ENCODE data around the gene PRKN. TPM values are rescaled to one million over a fixed set of nuclear protein-coding genes. Genes with fewer than 3 reads are reported as not detected.
A peak's percentile ranks its signal among the peaks of the same experiment; 100 is the strongest.

The PRKN gene
- total RNA-seq, 2 donors from 2014 or later: 3.3 to 4.8 TPM

DNA sequence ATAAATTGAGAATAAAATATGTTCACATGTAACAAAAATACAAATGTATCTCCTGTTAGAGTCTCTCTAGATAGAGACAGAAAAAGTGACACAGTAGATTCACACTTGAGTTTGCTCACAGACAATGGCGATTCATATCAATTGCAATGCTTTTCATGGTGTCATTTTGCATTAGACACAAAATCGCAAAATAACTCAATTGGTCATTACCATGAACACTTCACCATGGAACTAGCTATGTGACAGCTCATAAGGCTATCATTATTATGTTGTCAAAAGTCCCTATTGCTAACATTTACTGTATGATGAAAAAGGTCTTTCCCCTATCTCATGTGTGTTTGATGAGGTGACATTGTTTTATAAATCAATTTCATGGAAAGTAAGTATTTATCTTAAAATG lies 1204.2 kb downstream of the PRKN start:
- Histone ChIP-seq H3K36me3 (ENCODE audit: control insufficient read depth, insufficient read depth, low read length) (no peaks in the 10 kb centered on the region), H3K9ac (ENCODE audit: extremely low read depth, low read length, poor library complexity, severe bottlenecking) (no peak overlapping the region), H3K27me3 (ENCODE audit: control insufficient read depth, insufficient read depth, low read length, poor library complexity, severe bottlenecking) (no peaks in the 10 kb centered on the region), H3K27ac (ENCODE audit: low read depth, low read length) (no peak overlapping the region), H3K9me3 (ENCODE audit: control insufficient read depth, low read length) (no peaks in the 10 kb centered on the region), H3K4me3 (ENCODE audit: low read length) (no peak overlapping the region), H3K4me1 (ENCODE audit: control insufficient read depth, insufficient read depth, low read length) (no peaks in the 10 kb centered on the region)
- Mint-ChIP-seq H3K36me3 (ENCODE audit: low read depth) (no peaks in the 10 kb centered on the region), H3K9me3 (peaks cover 3% of the 10 kb centered on the region), H3K4me1 (peaks cover under 1% of the 10 kb centered on the region), H3K27me3 (ENCODE audit: insufficient read depth) (no peaks in the 10 kb centered on the region), H3K4me3 (no peak overlapping the region), H3K27ac (no peak overlapping the region)
- WGBS, 2 experiments (ENCODE audit: insufficient coverage in 1 of 2, insufficient read length in 1 of 2): 87 to 96% methylated on average over 2 of the region's 2 CpGs
- TF ChIP-seq, protein P1, sequence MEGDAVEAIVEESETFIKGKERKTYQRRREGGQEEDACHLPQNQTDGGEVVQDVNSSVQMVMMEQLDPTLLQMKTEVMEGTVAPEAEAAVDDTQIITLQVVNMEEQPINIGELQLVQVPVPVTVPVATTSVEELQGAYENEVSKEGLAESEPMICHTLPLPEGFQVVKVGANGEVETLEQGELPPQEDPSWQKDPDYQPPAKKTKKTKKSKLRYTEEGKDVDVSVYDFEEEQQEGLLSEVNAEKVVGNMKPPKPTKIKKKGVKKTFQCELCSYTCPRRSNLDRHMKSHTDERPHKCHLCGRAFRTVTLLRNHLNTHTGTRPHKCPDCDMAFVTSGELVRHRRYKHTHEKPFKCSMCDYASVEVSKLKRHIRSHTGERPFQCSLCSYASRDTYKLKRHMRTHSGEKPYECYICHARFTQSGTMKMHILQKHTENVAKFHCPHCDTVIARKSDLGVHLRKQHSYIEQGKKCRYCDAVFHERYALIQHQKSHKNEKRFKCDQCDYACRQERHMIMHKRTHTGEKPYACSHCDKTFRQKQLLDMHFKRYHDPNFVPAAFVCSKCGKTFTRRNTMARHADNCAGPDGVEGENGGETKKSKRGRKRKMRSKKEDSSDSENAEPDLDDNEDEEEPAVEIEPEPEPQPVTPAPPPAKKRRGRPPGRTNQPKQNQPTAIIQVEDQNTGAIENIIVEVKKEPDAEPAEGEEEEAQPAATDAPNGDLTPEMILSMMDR (conservative IDR thresholded peaks at IDR 0.05): no peak
- no peak for DNase-seq

DNA sequence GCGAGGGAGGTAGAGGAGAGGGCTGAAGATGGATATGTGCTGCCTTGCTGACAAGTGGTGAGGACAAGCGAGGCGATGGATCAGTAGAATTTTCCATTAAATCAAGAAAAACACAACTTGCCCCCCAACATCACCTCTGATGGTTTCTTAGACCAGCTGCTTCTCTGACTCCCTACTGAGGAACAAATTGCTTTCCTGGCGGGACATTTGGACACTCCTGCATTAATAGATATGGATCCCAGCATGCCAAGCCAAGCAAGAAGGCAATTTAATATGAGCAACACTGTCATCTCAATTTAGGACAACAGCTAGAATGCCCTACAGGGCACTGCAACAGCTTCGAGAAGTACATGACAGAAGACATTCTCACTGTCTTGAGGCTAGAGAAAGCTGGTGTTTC lies 1205.3 kb downstream of the PRKN start:
- H3K9me3 ChIP-seq (ENCODE audit: control insufficient read depth, low read length): no peaks in the 10 kb centered on the region
- H3K9ac ChIP-seq (ENCODE audit: extremely low read depth, low read length, poor library complexity, severe bottlenecking): no peak overlapping the region
- H3K4me1 ChIP-seq (ENCODE audit: control insufficient read depth, insufficient read depth, low read length): no peaks in the 10 kb centered on the region
- no peaks in the 10 kb centered on the region for H3K27me3 ChIP-seq (ENCODE audit: control insufficient read depth, insufficient read depth, low read length, poor library complexity, severe bottlenecking)
- DNase-seq: no peak
- H3K4me3 Mint-ChIP-seq: no peak overlapping the region
- H3K27ac Mint-ChIP-seq: no peak overlapping the region
- peaks cover 3% of the 10 kb centered on the region for H3K9me3 Mint-ChIP-seq
- H3K4me1 Mint-ChIP-seq: no peaks in the 10 kb centered on the region
- H3K36me3 ChIP-seq (ENCODE audit: control insufficient read depth, insufficient read depth, low read length): no peaks in the 10 kb centered on the region
- H3K27me3 Mint-ChIP-seq (ENCODE audit: insufficient read depth): no peaks in the 10 kb centered on the region
- TF ChIP-seq, protein P1 (conservative IDR thresholded peaks at IDR 0.05): no peak
- H3K4me3 ChIP-seq (ENCODE audit: low read length): no peak overlapping the region
- H3K27ac ChIP-seq (ENCODE audit: low read depth, low read length): no peak overlapping the region
- no peaks in the 10 kb centered on the region for H3K36me3 Mint-ChIP-seq (ENCODE audit: low read depth)
- 90 to 93% methylated on average over 2 to 5 of the region's 5 CpGs for WGBS, 2 experiments (ENCODE audit: insufficient coverage in 1 of 2, insufficient read length in 1 of 2)

DNA sequence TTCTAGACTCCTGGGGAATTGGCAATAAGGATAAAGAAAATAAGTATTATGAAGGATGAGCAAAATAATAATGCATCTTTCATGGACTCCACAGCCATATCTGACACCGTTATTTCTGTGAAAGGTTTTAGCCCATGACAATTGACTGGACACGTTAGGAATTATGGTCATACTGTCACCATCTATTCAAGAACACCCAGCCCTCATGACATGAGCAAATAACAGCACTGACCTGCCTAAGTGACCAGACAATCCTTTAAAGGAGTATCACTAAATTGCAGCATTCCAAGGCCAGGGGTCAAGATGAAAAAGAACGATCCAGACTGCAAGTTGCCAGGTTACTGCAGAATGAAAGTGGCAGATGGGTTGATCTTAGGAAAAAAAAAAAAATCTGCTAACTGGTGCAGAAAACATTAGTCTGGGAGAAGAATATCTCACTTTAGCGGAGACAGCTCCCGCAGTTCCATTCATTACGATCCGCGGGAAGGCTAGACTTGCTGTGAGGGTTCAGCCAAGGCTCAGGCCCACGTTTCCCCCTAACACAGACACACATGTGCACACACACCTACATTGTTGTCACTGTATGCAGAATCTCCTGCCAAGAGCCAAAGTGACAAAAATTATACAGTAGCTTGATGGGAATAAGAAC lies 1216.0 kb downstream of the PRKN start:
- Mint-ChIP-seq H3K9me3 (no peaks in the 10 kb centered on the region), H3K4me1 (peaks cover 21% of the 10 kb centered on the region), H3K27ac (no peak overlapping the region), H3K36me3 (ENCODE audit: low read depth) (no peaks in the 10 kb centered on the region), H3K4me3 (no peak overlapping the region), H3K27me3 (ENCODE audit: insufficient read depth) (no peaks in the 10 kb centered on the region)
- Histone ChIP-seq H3K27me3 (ENCODE audit: control insufficient read depth, insufficient read depth, low read length, poor library complexity, severe bottlenecking) (no peaks in the 10 kb centered on the region), H3K4me3 (ENCODE audit: low read length) (no peak overlapping the region), H3K9me3 (ENCODE audit: control insufficient read depth, low read length) (no peaks in the 10 kb centered on the region), H3K4me1 (ENCODE audit: control insufficient read depth, insufficient read depth, low read length) (peaks cover 12% of the 10 kb centered on the region), H3K36me3 (ENCODE audit: control insufficient read depth, insufficient read depth, low read length) (no peaks in the 10 kb centered on the region), H3K9ac (ENCODE audit: extremely low read depth, low read length, poor library complexity, severe bottlenecking) (no peak overlapping the region), H3K27ac (ENCODE audit: low read depth, low read length) (peak overlapping the region; percentile 67)
- no peak for DNase-seq
- 85 to 88% methylated on average over 2 to 9 of the region's 9 CpGs for WGBS, 2 experiments (ENCODE audit: insufficient coverage in 1 of 2, insufficient read length in 1 of 2)
- TF ChIP-seq, protein P1 (conservative IDR thresholded peaks at IDR 0.05): no peak

Measured in endodermal cell (in vitro differentiated cells).